Stimulated activated CD8-positive, alpha-beta memory T cell treated with anti-CD3 and anti-CD28 coated beads, Interleukin-15, amount 100 ng/mL, for 1 hour (primary cell): Measurements from ENCODE around the gene PCGF3.
"Not testable (repeated sequence)": the region's sequence is repeated elsewhere in the genome, so short reads cannot be mapped to it uniquely, and the experiment has no call there.

Experiments used
- DNase-seq: peaks from one replicate; pipeline ENCODE4 v3.0.0-alpha.2; 2020; ENCODE audit warnings: low read depth

The PCGF3 gene

GRCh38 chr4:668219-668618, 37.4 kb upstream of the PCGF3 start:
- DNase-seq, result not testable (repeated sequence)

- not testable (repeated sequence) for DNase-seq
Observed at GRCh38 chr4:669806-670559, 35.6 kb upstream of the PCGF3 start.

GRCh38 chr4:671769-672168, 33.9 kb upstream of the PCGF3 start:
- no peak for DNase-seq

GRCh38 chr4:673349-674091, 32.1 kb upstream of the PCGF3 start:
- DNase-seq, result no peak

GRCh38 chr4:674172-675035, 31.2 kb upstream of the PCGF3 start, which contains the start of the genes ATP5ME and MYL5:
ATP5ME (minus strand) TSS chr4:674276; CDS start chr4:674247, 29 bp downstream.
MYL5 (plus strand) TSS chr4:674542; CDS start chr4:678027, 3,485 bp downstream.
- DNase-seq, result peak; percentile 92

- DNase-seq, result no peak
Observed at GRCh38 chr4:675036-675882, 30.4 kb upstream of the PCGF3 start.

- DNase-seq, result no peak
Observed at GRCh38 chr4:675980-676870, 29.4 kb upstream of the PCGF3 start.

GRCh38 chr4:676871-677235, 28.8 kb upstream of the PCGF3 start:
- DNase-seq, result no peak

- no peak for DNase-seq
Observed at GRCh38 chr4:677431-678293, 28.0 kb upstream of the PCGF3 start.

GRCh38 chr4:678331-679103, 27.1 kb upstream of the PCGF3 start:
- DNase-seq, result no peak

GRCh38 chr4:679104-679481, 26.5 kb upstream of the PCGF3 start:
- no peak for DNase-seq

GRCh38 chr4:679629-680028, 26.0 kb upstream of the PCGF3 start:
- DNase-seq, result no peak

GRCh38 chr4:680091-680490, 25.5 kb upstream of the PCGF3 start:
- no peak for DNase-seq

GRCh38 chr4:680551-680927, 25.1 kb upstream of the PCGF3 start:
- DNase-seq, result no peak

GRCh38 chr4:680928-681645, 24.5 kb upstream of the PCGF3 start:
- no peak for DNase-seq

GRCh38 chr4:681736-682451, 23.7 kb upstream of the PCGF3 start:
- DNase-seq, result no peak

GRCh38 chr4:682490-683172, 23.0 kb upstream of the PCGF3 start:
- no peak for DNase-seq
